ENCODE measurements around the gene ROMO1.
"Not testable (repeated sequence)": the region's sequence is repeated elsewhere in the genome, so short reads cannot be mapped to it uniquely, and the experiment has no call there.

ROMO1 gene

DNA sequence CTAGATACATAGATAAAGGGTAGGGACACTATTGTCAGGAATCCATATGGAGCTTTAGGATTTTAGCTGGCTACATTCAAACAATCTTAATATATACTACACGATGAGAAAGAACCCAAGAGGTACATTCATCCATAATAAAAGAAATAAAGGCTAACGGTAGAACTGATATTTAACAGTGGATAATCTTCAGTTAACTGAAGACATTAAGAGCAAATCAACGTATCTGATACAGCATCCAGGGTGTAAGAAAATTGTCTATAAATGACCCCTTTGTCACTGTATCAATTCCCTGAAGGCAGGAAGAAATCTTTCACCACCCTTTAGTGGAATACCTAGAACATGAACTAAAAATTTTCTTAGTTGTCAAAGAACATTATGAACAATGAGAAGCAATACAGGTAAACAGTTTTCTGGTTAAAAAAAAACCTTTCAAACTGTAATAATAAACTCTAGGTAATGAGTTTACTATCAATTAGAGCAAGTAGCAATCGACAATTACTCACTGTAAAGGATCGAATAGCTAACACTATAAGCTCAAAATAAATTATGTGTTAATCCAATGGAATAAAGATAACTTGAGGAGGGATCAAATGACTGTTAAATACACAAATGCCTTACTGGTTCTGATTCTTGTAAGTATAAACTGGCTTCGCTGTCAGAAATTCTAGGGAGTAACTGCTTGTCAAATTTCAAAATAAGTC is 11.8 kb downstream of the ROMO1 start:
- TF ChIP-seq, protein P1, sequence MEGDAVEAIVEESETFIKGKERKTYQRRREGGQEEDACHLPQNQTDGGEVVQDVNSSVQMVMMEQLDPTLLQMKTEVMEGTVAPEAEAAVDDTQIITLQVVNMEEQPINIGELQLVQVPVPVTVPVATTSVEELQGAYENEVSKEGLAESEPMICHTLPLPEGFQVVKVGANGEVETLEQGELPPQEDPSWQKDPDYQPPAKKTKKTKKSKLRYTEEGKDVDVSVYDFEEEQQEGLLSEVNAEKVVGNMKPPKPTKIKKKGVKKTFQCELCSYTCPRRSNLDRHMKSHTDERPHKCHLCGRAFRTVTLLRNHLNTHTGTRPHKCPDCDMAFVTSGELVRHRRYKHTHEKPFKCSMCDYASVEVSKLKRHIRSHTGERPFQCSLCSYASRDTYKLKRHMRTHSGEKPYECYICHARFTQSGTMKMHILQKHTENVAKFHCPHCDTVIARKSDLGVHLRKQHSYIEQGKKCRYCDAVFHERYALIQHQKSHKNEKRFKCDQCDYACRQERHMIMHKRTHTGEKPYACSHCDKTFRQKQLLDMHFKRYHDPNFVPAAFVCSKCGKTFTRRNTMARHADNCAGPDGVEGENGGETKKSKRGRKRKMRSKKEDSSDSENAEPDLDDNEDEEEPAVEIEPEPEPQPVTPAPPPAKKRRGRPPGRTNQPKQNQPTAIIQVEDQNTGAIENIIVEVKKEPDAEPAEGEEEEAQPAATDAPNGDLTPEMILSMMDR (IDR thresholded peaks at IDR 0.05; ENCODE audit: insufficient read depth, low read depth, low read length, missing control alignments), result no peak
- no peak for DNase-seq (ENCODE audit: low read depth)
- no peak overlapping the region for H3K4me3 ChIP-seq (ENCODE audit: low read depth, low read length)

- DNase-seq (ENCODE audit: low read depth), result peak; percentile 46
- TF ChIP-seq, protein P1 (IDR thresholded peaks at IDR 0.05; ENCODE audit: insufficient read depth, low read depth, low read length, missing control alignments), result no peak
- H3K4me3 ChIP-seq (ENCODE audit: low read depth, low read length), result no peak overlapping the region
Measured at GRCh38 chr20:35711588-35712209, 12.5 kb downstream of the ROMO1 start.

- H3K4me3 ChIP-seq (ENCODE audit: low read depth, low read length); DNase-seq (ENCODE audit: low read depth): not testable (repeated sequence)
Measured at GRCh38 chr20:35713120-35713519, 13.9 kb downstream of the ROMO1 start.

DNA sequence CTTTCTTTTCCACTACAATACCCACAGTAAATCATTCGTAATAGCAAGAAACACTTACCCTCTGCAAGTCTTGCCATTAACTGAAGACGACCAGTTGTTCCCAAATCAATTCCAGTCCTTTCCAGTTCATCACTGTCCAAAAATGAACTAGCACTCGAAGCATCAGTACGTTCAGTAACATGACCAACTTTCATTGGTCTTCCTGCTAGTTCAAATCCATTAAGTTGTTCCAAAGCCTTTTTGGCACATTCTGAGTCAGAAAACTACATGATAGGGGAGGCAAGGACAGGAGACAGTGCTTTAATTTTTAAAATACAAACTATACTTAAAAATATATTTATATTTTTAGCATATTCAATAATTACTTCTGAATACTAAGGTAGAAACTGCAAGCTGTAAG is 14.9 kb downstream of the ROMO1 start:
- DNase-seq (ENCODE audit: low read depth), result no peak
- no peak overlapping the region for H3K4me3 ChIP-seq (ENCODE audit: low read depth, low read length)
- TF ChIP-seq, protein P1 (IDR thresholded peaks at IDR 0.05; ENCODE audit: insufficient read depth, low read depth, low read length, missing control alignments), result no peak

DNA sequence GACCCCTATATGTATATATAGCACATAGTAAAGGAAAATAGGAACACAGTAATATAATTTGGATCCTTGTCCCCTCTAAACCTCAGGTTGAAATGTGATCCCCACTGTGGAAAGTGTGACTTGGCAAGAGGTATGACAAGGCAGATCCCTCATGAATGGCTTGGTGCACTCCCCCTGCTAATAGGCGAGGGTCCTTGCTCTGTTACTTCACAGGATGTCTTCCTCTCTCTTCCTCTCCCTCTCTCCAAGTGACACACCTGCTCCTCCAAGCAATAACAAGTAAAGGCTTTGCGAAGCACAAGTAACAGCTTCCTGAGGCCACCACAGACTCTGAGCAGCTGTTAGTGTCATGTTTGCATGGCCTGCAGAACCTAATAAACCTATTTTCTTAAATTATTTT is 16.4 kb downstream of the ROMO1 start:
- TF ChIP-seq, protein P1 (IDR thresholded peaks at IDR 0.05; ENCODE audit: insufficient read depth, low read depth, low read length, missing control alignments), result no peak
- H3K4me3 ChIP-seq (ENCODE audit: low read depth, low read length), result no peak overlapping the region
- no peak for DNase-seq (ENCODE audit: low read depth)

DNA sequence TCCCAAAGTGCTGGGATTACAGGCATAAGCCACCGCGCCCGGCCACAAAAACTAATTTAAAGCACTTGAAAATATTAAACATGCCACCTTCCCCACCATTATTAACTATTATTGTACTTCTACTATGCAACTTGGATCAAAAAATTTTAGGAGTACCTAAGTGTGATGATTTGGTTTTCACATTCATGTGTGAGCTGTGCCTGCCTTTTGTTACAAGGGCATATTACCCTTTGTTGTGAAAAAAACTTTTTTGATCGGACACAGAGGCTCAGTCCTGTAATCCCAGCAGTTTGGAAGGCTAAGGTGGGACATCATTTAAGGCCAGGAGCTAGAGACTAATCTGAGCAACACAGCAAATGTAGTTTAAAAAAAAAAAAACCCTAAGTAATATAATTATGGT is 17.1 kb downstream of the ROMO1 start:
- no peak for DNase-seq (ENCODE audit: low read depth)
- TF ChIP-seq, protein P1 (IDR thresholded peaks at IDR 0.05; ENCODE audit: insufficient read depth, low read depth, low read length, missing control alignments), result no peak
- H3K4me3 ChIP-seq (ENCODE audit: low read depth, low read length), result no peak overlapping the region

DNA sequence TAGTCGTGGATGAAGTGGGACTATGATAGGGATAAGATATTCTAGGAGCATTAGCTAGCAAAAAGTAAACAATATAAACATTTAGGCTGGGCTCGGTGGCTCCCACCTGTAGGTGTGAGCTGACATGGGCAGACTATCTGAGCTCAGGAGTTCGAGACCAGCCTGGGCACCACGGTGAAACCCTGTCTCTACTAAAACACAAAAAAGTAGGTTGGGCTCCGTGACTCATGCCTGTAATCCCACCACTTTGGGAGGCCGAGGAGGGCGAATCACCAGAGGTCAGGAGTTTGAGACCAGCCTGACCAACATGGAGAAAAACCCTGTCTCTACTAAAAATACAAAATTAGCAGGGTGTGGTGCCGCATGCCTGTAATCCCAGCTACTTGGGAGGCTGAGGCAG is 19.1 kb downstream of the ROMO1 start:
- not testable (repeated sequence) for H3K4me3 ChIP-seq (ENCODE audit: low read depth, low read length); DNase-seq (ENCODE audit: low read depth)

Measured in GM12865 (cell line).